Skeletal muscle tissue (tissue), 4 donors: ENCODE results near the gene NKX2-1. TPM values are rescaled to one million over a fixed set of nuclear protein-coding genes. Genes with fewer than 3 reads are reported as not detected.

Experiments
- H3K27ac ChIP-seq: one replicate; pipeline ENCODE4 v1.7.0; 2013; ENCODE audit warnings: mild to moderate bottlenecking, low read depth, low read length, inconsistent platforms
- H3K27me3 ChIP-seq, 3 donors: one replicate each; pipeline ENCODE4 v1.7.0; 2013; ENCODE audit warnings: low read length in 3 of 3; ENCODE audit not compliant: control insufficient read depth in 3 of 3, insufficient read depth in 3 of 3
- H3K36me3 ChIP-seq, 3 donors: one replicate each; pipeline ENCODE4 v1.7.0; 2013; ENCODE audit warnings: low read length in 3 of 3; ENCODE audit not compliant: control insufficient read depth in 3 of 3, insufficient read depth in 3 of 3
- H3K4me1 ChIP-seq, 3 donors: one replicate each; pipeline ENCODE4 v1.7.0; 2013; ENCODE audit warnings: low read length in 3 of 3, mild to moderate bottlenecking in 3 of 3; ENCODE audit not compliant: control insufficient read depth in 3 of 3, insufficient read depth in 3 of 3
- H3K4me3 ChIP-seq, 3 donors: one replicate each; pipeline ENCODE4 v1.7.0; 2013; ENCODE audit warnings: low read length in 3 of 3
- H3K9ac ChIP-seq, 3 donors: one replicate each; pipeline ENCODE4 v1.7.0; 2013; ENCODE audit warnings: low read length in 3 of 3, mild to moderate bottlenecking in 3 of 3, moderate library complexity in 2 of 3, low read depth in 1 of 3
- H3K9me3 ChIP-seq, 3 donors: one replicate each; pipeline ENCODE4 v1.7.0; 2013; ENCODE audit warnings: low read length in 3 of 3; ENCODE audit not compliant: control insufficient read depth in 3 of 3
- total RNA-seq: library from RNA; depleted of rRNA; stranded (reverse); fragments of >200 nt; gene quantifications from one replicate; pipeline ENCODE4 v1.2.3, GENCODE V29; 2014
- donor health status: Osteomylitis.

Gene NKX2-1
- total RNA-seq, 1 donor from 2014 or later, result not detected

- Histone ChIP-seq H3K27ac (no peak overlapping the region), H3K36me3 (no peaks in the 10 kb centered on the region), H3K9me3 (no peaks in the 10 kb centered on the region), H3K9ac (no peak overlapping the region), H3K4me3 (no peak overlapping the region), H3K27me3 (peaks cover 85 to 92% (median 85%) of the 10 kb centered on the region in 3 donors), H3K4me1 (no peaks in the 10 kb centered on the region)
Measured at GRCh38 chr14:36511981-36512584, 7.9 kb downstream of the NKX2-1 start.

- Histone ChIP-seq H3K9ac (no peak overlapping the region), H3K27ac (no peak overlapping the region), H3K9me3 (no peaks in the 10 kb centered on the region), H3K27me3 (peaks cover 84 to 92% (median 84%) of the 10 kb centered on the region in 3 donors), H3K36me3 (no peaks in the 10 kb centered on the region), H3K4me3 (no peak overlapping the region), H3K4me1 (no peaks in the 10 kb centered on the region)
Measured at GRCh38 chr14:36510874-36511273, 9.2 kb downstream of the NKX2-1 start.

- Histone ChIP-seq H3K4me3 (no peak overlapping the region), H3K36me3 (no peaks in the 10 kb centered on the region), H3K27ac (no peak overlapping the region), H3K9me3 (no peaks in the 10 kb centered on the region), H3K27me3 (peaks cover 82 to 90% (median 84%) of the 10 kb centered on the region in 3 donors), H3K4me1 (no peaks in the 10 kb centered on the region), H3K9ac (no peak overlapping the region)
Measured at GRCh38 chr14:36510078-36510799, 9.8 kb downstream of the NKX2-1 start.

- Histone ChIP-seq H3K4me1 (peaks cover 0 to 2% (median 2%) of the 10 kb centered on the region in 3 donors), H3K9me3 (no peaks in the 10 kb centered on the region), H3K36me3 (no peaks in the 10 kb centered on the region), H3K4me3 (no peak overlapping the region), H3K27ac (no peak overlapping the region), H3K27me3 (peaks cover 82 to 90% (median 84%) of the 10 kb centered on the region in 3 donors), H3K9ac (no peak overlapping the region)
Measured at GRCh38 chr14:36509069-36509917, 10.7 kb downstream of the NKX2-1 start.

- no peaks in the 10 kb centered on the region for H3K36me3 ChIP-seq
- no peak overlapping the region for H3K9ac ChIP-seq
- no peaks in the 10 kb centered on the region for H3K9me3 ChIP-seq
- H3K4me3 ChIP-seq, result no peak overlapping the region
- H3K4me1 ChIP-seq, result peaks cover 0 to 3% (median 2%) of the 10 kb centered on the region in 3 donors
- H3K27me3 ChIP-seq, result peaks cover 82 to 90% (median 84%) of the 10 kb centered on the region in 3 donors
- H3K27ac ChIP-seq, result no peak overlapping the region
Measured at GRCh38 chr14:36508418-36509068, 11.5 kb downstream of the NKX2-1 start.

DNA sequence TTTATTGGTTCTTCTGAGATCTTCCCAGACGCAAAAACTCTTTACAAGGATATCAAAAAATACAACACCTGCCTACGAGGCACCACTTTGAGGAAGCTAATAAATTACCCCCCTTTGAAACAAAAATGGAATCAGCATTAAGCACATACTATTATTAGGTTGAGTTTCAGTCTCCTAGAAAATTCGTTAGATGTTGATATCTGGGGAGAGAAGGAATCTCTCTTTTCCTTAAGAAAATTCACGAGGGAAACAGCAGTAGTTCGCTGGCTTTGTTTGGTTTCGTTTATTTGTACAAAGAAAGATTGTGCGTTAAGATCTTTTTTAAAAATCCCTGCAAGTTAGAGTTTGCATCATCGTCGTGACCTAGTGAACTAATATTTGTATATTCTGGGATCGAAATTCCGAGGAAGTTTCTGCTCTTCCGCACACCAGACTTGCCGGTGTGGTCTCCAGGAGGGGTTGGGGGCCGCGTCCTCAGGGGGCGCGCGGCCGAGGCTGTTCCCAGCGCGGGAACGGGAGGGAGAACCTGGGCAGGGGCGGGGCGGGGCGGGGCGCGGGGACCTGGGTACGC lies 12.1 kb downstream of the NKX2-1 start:
- Histone ChIP-seq H3K9me3 (no peaks in the 10 kb centered on the region), H3K4me1 (peaks cover 0 to 3% (median 2%) of the 10 kb centered on the region in 3 donors), H3K36me3 (no peaks in the 10 kb centered on the region), H3K9ac (no peak overlapping the region), H3K27ac (no peak overlapping the region), H3K4me3 (no peak overlapping the region), H3K27me3 (peaks cover 82 to 90% (median 83%) of the 10 kb centered on the region in 3 donors)

- no peaks in the 10 kb centered on the region for H3K9me3 ChIP-seq
- H3K9ac ChIP-seq, result no peak overlapping the region
- H3K27me3 ChIP-seq, result peaks cover 82 to 89% (median 82%) of the 10 kb centered on the region in 3 donors
- H3K36me3 ChIP-seq, result no peaks in the 10 kb centered on the region
- H3K27ac ChIP-seq, result no peak overlapping the region
- H3K4me3 ChIP-seq, result no peak overlapping the region
- H3K4me1 ChIP-seq, result peaks cover 0 to 3% (median 2%) of the 10 kb centered on the region in 3 donors
Measured at GRCh38 chr14:36506732-36507614, 13.1 kb downstream of the NKX2-1 start.

- no peak overlapping the region for H3K9ac ChIP-seq
- H3K27ac ChIP-seq, result no peak overlapping the region
- peaks cover 83 to 89% (median 84%) of the 10 kb centered on the region in 3 donors for H3K27me3 ChIP-seq
- H3K9me3 ChIP-seq, result no peaks in the 10 kb centered on the region
- H3K36me3 ChIP-seq, result no peaks in the 10 kb centered on the region
- no peak overlapping the region for H3K4me3 ChIP-seq
- peaks cover 0 to 3% (median 2%) of the 10 kb centered on the region in 3 donors for H3K4me1 ChIP-seq
Measured at GRCh38 chr14:36505892-36506731, 13.9 kb downstream of the NKX2-1 start.
